GM23248 (cell line): Measurements from ENCODE around the gene TRPC4.

Source experiments
- EZH2 ChIP-seq: fragments of 200-600 bp; sonication (generic); IDR thresholded peaks from 2 replicates; pipeline ENCODE4 v1.6.1; 2018; ENCODE audit warnings: antibody characterized with exemption, mild to moderate bottlenecking; ENCODE audit not compliant: insufficient read depth, poor library complexity, severe bottlenecking
- EZH2phosphoT487 ChIP-seq: fragments of 200-600 bp; sonication (generic); IDR thresholded peaks from 2 replicates; pipeline ENCODE4 v1.6.1; 2018; ENCODE audit warnings: antibody characterized with exemption, moderate library complexity, mild to moderate bottlenecking, low read depth; ENCODE audit not compliant: insufficient read depth

GRCh38 chr13:37647031-37647650 is 222.4 kb downstream of the TRPC4 start:
- TF ChIP-seq EZH2phosphoT487 (no peak), EZH2 (no peak)
